GM10847 (cell line): ENCODE data around the gene CMIP.

Source experiments
- POLR2A ChIP-seq: IDR thresholded peaks from 2 replicates; pipeline ENCODE4 v1.6.1; 2011; ENCODE audit not compliant: insufficient read length; ENCODE audit errors: extremely low read depth

CMIP gene

GRCh38 chr16:81553814-81554675, 109.4 kb downstream of the CMIP start:
- no peak for TF ChIP-seq POLR2A

DNA sequence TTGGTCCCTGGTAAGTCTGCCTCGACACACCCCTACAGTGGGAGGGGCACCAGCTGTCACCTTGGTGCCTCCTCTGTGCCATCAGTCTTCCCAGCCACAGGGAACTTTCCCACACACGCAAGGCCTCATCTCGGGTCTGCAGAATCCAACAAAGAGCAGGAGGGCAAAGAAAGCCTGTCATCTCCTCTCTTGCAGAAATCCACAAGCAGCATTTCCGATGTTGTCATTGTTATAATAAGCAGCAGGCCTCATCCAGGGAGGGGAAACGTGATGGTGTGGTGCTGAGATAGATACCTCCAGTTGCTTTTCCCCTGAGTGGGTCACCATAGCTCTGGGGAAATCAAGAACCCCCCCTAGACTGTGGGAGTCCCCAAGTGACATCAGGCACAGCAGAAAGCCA, 110.4 kb downstream of the CMIP start:
- TF ChIP-seq POLR2A, result no peak

GRCh38 chr16:81555660-81556059, 111.1 kb downstream of the CMIP start:
- no peak for TF ChIP-seq POLR2A

DNA sequence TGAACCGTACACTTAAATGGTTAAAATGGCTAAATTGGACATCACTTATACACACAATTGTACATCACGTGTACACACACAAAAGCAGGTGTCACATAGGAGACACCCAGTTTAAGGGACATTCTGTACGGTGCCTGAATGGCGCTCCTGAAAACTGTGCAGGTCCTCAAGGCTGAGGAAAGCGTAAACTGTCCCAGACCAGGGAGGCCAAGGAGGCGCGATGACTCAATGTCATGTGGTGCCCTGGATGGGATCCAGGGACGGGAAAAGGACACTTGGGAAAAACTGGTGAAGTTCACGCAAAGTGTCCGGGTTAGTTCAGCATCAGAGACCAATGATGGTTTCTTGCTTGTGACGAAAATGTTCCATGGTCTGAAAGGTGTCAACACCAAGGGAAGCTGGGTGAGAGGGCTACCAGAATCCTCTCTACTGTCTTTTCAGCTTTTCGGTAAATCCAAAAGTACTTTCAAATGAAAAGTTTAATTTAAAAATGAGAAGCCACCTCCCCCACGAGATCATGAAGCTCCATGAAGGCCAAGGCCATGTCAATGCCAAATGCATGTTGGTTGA, 112.2 kb downstream of the CMIP start:
- TF ChIP-seq POLR2A, result no peak

GRCh38 chr16:81558077-81558443, 113.5 kb downstream of the CMIP start:
- no peak for TF ChIP-seq POLR2A

DNA sequence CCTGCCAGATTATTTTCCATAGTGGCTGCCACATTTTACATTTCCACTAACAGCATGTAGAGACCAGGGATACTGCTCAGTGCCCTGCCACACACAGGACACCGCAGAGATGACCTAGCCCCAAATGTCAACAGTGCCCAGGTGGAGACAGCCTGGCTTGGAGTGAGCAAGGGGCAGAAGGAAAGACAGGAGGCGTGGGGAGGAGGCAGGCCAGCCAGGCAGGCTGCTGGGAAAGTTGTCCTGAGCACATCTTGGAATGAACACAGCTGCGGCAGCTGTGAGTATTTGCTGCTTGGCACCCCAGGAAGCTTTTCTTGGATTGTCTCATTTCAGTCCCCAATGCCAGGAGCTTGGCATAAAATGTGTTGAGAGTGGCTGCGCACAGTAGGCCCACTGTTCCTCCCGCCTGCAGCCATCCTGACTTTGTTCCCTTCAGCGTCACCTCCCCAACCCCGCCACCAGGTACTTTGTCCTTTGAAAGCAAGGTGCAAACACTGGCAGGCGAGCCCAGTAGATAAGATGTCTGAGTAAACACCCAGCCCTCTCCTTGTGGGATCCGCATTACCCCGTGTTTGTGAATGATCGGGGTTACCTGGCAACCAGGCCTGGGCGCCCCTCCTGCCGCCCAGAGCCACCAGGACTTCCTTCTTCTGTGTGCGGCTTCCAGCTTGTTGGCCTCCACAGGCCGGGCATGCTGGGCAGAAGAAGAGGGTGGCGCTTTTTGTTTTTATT, 114.0 kb downstream of the CMIP start:
- TF ChIP-seq POLR2A, result no peak

DNA sequence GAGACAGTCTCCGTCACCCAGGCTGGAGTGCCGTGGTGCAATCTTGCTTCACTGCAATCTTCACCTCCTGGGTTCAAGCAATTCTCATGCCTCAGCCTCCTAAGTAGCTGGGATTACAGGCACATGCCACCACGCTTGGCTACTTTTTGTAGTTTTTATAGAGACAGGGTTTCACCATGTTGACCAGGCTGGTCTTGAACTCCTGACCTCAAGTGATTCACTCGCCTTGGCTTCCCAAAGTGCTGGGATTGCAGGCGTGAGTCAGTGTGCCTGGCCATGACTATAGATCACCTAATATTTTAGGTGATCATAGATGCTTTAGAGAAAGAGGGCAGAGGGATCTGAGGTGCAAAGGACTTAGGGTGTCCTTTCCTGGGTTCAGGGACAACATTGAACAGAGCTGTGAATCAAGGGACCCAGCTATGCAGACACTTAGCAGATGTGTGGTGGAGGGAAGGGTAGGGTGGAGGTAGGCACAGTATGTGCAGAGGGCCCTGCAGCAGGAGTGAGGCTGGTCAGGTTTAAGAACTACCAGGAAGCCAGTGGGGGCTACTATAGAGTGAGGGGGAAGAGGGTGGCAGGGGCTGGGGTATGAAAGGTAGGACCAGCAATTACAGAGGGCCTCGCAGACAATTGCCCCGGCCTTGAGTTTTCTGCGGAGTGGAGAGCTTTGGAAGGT, 116.5 kb downstream of the CMIP start:
- no peak for TF ChIP-seq POLR2A

GRCh38 chr16:81562174-81562849, 117.7 kb downstream of the CMIP start:
- no peak for TF ChIP-seq POLR2A

DNA sequence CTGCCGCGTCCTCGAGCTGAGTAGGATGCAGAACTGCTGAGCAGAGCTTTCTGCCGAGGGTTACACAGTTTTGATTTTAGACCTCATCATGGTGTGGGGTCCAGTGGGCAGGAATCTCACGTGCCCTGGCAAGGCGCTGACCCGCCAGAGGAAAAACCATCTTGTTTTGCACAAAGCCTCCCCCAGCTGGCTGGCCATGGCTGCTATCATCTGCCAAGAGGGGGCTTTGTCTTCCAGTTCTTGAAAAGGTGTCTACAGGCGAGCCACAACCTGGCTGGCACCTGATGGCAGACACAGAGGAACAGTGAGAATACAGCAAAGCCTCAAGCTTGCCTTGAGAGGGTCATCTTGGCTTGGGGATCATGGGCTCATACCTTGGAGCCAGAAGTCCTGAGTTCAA, 118.3 kb downstream of the CMIP start:
- no peak for TF ChIP-seq POLR2A

DNA sequence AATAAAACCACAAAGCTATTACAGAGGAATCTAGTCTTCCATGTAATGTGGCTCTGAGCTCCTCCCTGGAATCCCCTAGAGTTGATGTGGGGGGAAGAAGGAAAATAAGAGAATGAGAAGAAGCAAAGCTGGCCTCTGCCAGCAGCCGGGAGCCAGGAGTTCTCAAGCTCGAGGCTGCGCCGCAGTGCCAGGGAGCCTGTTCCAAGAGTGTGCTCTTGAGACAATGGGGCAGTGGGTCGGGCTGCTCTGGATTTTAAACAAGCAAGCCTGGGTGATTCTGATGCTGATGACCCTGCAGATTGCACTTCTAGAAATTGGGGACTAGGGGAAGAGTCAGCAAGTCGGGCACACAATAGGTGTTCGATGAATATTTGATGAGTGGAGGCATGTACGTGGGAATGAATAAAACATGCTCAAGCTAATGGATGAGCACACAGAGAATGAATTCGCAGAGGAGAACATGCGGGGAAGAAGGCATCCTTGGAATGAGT, 119.9 kb downstream of the CMIP start:
- no peak for TF ChIP-seq POLR2A

DNA sequence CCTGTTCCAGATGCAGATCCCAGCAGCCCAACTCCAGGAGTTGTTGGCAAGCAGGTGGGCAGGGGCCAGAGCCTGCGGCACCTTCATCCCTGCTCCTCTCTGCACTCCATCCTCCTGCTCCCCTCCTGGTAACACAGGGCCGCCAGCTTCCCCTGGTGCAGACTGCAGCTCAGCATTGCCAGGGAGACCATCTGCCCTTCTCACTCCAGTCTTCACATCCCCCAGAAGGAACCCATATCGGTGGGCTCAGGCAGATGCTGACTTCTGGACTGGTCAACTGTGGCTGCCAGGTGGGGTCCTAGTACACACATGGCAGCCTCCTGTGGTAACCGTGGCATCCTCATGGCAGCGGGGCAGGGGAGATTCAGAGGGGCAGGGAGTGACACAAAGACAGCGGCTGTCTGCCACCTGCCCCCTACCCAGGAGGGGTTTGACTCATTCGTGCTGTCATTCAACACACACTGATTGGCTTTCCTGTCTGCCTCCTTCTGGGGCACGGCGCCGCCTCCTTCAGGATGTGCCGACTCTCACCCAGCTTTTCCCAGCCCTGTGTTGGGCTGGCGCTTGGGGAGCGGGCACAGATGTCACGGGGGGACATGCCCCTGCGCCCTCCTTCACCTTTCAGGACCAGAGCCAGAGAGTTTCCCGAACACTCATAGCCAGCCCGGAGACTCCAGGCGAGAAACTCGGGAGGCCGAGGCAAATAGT, 120.9 kb downstream of the CMIP start:
- TF ChIP-seq POLR2A, result no peak

DNA sequence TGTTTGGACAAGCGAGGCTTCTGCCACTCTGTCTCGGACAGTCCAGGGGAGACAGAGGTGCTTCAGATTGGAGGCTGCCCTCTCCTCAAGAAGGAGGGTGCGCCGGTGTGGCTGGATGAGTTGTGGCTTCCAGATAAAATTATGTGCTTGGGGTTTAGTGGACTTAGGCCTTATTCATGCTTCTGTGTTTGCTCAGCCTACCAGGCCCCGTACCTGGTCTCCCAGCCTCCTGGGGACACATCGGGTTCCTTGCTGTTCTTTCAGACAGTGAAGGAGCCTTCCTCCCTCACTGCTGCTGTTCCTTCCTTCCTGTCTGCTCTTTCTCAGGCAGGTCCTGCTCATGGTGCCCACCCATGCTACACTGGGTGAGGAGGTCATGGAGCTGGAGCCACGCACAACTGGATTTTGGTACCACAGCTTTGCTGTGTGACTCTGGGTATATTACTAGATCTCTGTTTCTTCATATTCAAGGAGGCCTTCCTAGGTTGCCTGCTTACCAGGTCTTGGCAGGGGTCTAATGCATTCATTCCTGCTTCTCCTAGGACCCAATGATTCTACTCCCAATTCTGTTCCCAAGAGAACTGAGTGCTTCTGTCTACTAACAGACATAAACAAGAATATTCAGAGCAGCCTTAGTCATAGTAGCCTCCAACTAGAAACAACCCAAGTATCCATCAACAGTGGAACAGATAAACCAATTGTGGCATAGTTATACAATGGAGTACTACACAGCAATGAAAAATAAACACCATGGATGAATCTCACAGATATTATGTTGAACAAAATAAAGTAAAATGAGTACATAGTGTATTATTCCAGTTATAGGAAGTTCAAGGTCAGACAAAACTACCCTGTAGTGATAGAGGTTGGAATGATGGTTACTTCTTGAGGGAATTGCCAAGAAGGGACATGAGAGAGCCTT, 121.7 kb downstream of the CMIP start:
- TF ChIP-seq POLR2A, result no peak

- TF ChIP-seq POLR2A, result no peak
These were observed 122.5 kb downstream of the CMIP start for GRCh38 chr16:81567087-81567486.
